Neuron (in vitro differentiated cells): ENCODE results near the gene KRT76.

ENCODE experiments used
- H2AFZ ChIP-seq: one replicate; pipeline ENCODE4 v1.6.1; 2013; ENCODE audit warnings: low read depth, mild to moderate bottlenecking, inconsistent platforms, low read length, moderate library complexity
- H3K27me3 ChIP-seq: one replicate; pipeline ENCODE4 v1.6.1; 2013; ENCODE audit warnings: low read length; ENCODE audit not compliant: insufficient read depth
- H3K36me3 ChIP-seq: one replicate; pipeline ENCODE4 v1.6.1; 2013; ENCODE audit warnings: low read length; ENCODE audit not compliant: insufficient read depth
- H3K4me1 ChIP-seq: one replicate; pipeline ENCODE4 v1.6.1; 2013; ENCODE audit warnings: low read length; ENCODE audit not compliant: insufficient read depth
- H3K4me3 ChIP-seq: 2 replicates; pipeline ENCODE4 v1.5.1; 2013; ENCODE audit warnings: mild to moderate bottlenecking, low read length, moderate library complexity
- H3K9me3 ChIP-seq: one replicate; pipeline ENCODE4 v1.6.1; 2013; ENCODE audit warnings: low read length

The KRT76 gene

GRCh38 chr12:52808573-52809160, 31.5 kb upstream of the KRT76 start:
- Histone ChIP-seq H3K27me3 (no peaks in the 10 kb centered on the region), H2AFZ (no peak overlapping the region), H3K4me1 (no peaks in the 10 kb centered on the region), H3K4me3 (no peak overlapping the region), H3K9me3 (no peaks in the 10 kb centered on the region), H3K36me3 (no peaks in the 10 kb centered on the region)

GRCh38 chr12:52807544-52808470, 30.7 kb upstream of the KRT76 start:
- H3K4me3 ChIP-seq = no peak overlapping the region
- H3K27me3 ChIP-seq = no peaks in the 10 kb centered on the region
- no peaks in the 10 kb centered on the region for H3K36me3 ChIP-seq
- no peaks in the 10 kb centered on the region for H3K4me1 ChIP-seq
- no peaks in the 10 kb centered on the region for H3K9me3 ChIP-seq
- no peak overlapping the region for H2AFZ ChIP-seq

GRCh38 chr12:52806821-52807543, 29.8 kb upstream of the KRT76 start:
- no peak overlapping the region for H3K4me3 ChIP-seq
- H3K4me1 ChIP-seq = no peaks in the 10 kb centered on the region
- H3K27me3 ChIP-seq = no peaks in the 10 kb centered on the region
- no peaks in the 10 kb centered on the region for H3K36me3 ChIP-seq
- no peak overlapping the region for H2AFZ ChIP-seq
- H3K9me3 ChIP-seq = no peaks in the 10 kb centered on the region

GRCh38 chr12:52806169-52806811, 29.1 kb upstream of the KRT76 start:
- Histone ChIP-seq H3K4me1 (no peaks in the 10 kb centered on the region), H2AFZ (no peak overlapping the region), H3K27me3 (no peaks in the 10 kb centered on the region), H3K36me3 (no peaks in the 10 kb centered on the region), H3K4me3 (no peak overlapping the region), H3K9me3 (no peaks in the 10 kb centered on the region)

GRCh38 chr12:52805739-52806138, 28.6 kb upstream of the KRT76 start:
- H2AFZ ChIP-seq = no peak overlapping the region
- no peak overlapping the region for H3K4me3 ChIP-seq
- no peaks in the 10 kb centered on the region for H3K36me3 ChIP-seq
- no peaks in the 10 kb centered on the region for H3K27me3 ChIP-seq
- H3K9me3 ChIP-seq = no peaks in the 10 kb centered on the region
- H3K4me1 ChIP-seq = no peaks in the 10 kb centered on the region

- Histone ChIP-seq H3K4me1 (no peaks in the 10 kb centered on the region), H3K27me3 (no peaks in the 10 kb centered on the region), H3K4me3 (no peak overlapping the region), H2AFZ (no peak overlapping the region), H3K9me3 (no peaks in the 10 kb centered on the region), H3K36me3 (no peaks in the 10 kb centered on the region)
Observed at GRCh38 chr12:52805000-52805399, 27.9 kb upstream of the KRT76 start.

GRCh38 chr12:52802442-52802841, 25.3 kb upstream of the KRT76 start:
- Histone ChIP-seq H2AFZ (no peak overlapping the region), H3K4me3 (no peak overlapping the region), H3K4me1 (no peaks in the 10 kb centered on the region), H3K36me3 (no peaks in the 10 kb centered on the region), H3K27me3 (no peaks in the 10 kb centered on the region), H3K9me3 (no peaks in the 10 kb centered on the region)

- H3K9me3 ChIP-seq = no peaks in the 10 kb centered on the region
- no peaks in the 10 kb centered on the region for H3K27me3 ChIP-seq
- no peaks in the 10 kb centered on the region for H3K4me1 ChIP-seq
- no peak overlapping the region for H3K4me3 ChIP-seq
- no peaks in the 10 kb centered on the region for H3K36me3 ChIP-seq
- no peak overlapping the region for H2AFZ ChIP-seq
Observed at GRCh38 chr12:52801773-52802172, 24.6 kb upstream of the KRT76 start.

GRCh38 chr12:52800259-52800917, 23.2 kb upstream of the KRT76 start:
- Histone ChIP-seq H3K4me1 (no peaks in the 10 kb centered on the region), H3K36me3 (no peaks in the 10 kb centered on the region), H3K9me3 (no peaks in the 10 kb centered on the region), H2AFZ (no peak overlapping the region), H3K4me3 (no peak overlapping the region), H3K27me3 (no peaks in the 10 kb centered on the region)

GRCh38 chr12:52799505-52800211, 22.5 kb upstream of the KRT76 start:
- Histone ChIP-seq H3K9me3 (no peaks in the 10 kb centered on the region), H3K4me1 (no peaks in the 10 kb centered on the region), H2AFZ (no peak overlapping the region), H3K4me3 (no peak overlapping the region), H3K36me3 (no peaks in the 10 kb centered on the region), H3K27me3 (no peaks in the 10 kb centered on the region)

- H3K9me3 ChIP-seq = no peaks in the 10 kb centered on the region
- no peaks in the 10 kb centered on the region for H3K36me3 ChIP-seq
- no peak overlapping the region for H2AFZ ChIP-seq
- H3K4me3 ChIP-seq = no peak overlapping the region
- H3K4me1 ChIP-seq = no peaks in the 10 kb centered on the region
- no peaks in the 10 kb centered on the region for H3K27me3 ChIP-seq
Observed at GRCh38 chr12:52798671-52799504, 21.7 kb upstream of the KRT76 start.
